ENCODE measurements around the gene PANX3.
"Not testable (repeated sequence)": the region's sequence is repeated elsewhere in the genome, so short reads cannot be mapped to it uniquely, and the experiment has no call there.

The PANX3 gene, protein sequence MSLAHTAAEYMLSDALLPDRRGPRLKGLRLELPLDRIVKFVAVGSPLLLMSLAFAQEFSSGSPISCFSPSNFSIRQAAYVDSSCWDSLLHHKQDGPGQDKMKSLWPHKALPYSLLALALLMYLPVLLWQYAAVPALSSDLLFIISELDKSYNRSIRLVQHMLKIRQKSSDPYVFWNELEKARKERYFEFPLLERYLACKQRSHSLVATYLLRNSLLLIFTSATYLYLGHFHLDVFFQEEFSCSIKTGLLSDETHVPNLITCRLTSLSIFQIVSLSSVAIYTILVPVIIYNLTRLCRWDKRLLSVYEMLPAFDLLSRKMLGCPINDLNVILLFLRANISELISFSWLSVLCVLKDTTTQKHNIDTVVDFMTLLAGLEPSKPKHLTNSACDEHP

DNA sequence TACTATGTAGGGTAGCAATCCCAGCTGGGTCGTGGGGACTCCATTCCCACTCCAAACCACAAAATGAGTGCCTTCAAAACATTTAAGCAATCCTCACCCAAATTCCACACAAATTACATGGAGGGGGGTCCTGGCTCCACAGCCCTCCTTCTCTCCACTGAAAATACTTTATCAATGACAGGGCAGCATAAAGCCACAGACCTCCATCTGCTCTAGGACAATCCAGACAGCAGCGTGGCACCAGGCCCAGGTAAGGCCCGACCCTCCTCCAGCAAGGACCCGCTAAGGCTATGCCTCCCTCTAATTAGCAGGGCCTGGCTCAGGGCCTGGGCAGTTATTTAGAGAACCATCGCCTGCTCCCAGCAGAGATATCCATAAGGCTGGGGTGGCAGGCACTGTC lies at the start of gene PANX3:
PANX3 (plus strand) TSS at position 365 of the 400 bp plus-strand sequence. CDS start 129 bp downstream, outside the sequence.
- no peak for DNase-seq

DNA sequence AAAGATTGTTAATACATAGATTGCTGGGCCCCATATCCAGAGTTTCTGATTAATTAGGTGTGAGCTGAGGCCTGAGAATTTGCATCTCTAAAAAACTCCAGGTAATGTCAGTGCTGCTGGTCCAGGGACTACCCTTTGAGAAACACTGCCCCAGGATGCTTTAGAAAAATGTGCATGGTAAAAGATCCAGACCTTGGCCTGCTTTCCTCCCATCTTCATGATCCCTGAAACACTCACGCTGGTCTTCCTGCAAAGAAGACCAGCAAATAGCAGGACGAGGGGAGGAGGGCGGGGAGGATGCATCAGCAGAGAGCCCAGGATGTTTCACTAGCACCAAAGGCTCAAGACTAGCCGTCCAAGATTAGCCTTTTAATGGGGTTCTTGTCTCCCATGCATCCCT lies 41.5 kb upstream of the PANX3 start, which contains the start of gene OR8A1:
OR8A1 (plus strand) TSS at position 301 of the 400 bp plus-strand sequence. CDS start 123 bp downstream, outside the sequence.
- no peak for DNase-seq

DNA sequence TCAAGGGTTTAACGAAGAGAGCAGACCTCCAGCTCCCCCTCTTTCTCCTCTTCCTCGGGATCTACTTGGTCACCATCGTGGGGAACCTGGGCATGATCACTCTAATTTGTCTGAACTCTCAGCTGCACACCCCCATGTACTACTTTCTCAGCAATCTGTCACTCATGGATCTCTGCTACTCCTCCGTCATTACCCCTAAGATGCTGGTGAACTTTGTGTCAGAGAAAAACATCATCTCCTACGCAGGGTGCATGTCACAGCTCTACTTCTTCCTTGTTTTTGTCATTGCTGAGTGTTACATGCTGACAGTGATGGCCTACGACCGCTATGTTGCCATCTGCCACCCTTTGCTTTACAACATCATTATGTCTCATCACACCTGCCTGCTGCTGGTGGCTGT lies 41.1 kb upstream of the PANX3 start:
- no peak for DNase-seq

DNA sequence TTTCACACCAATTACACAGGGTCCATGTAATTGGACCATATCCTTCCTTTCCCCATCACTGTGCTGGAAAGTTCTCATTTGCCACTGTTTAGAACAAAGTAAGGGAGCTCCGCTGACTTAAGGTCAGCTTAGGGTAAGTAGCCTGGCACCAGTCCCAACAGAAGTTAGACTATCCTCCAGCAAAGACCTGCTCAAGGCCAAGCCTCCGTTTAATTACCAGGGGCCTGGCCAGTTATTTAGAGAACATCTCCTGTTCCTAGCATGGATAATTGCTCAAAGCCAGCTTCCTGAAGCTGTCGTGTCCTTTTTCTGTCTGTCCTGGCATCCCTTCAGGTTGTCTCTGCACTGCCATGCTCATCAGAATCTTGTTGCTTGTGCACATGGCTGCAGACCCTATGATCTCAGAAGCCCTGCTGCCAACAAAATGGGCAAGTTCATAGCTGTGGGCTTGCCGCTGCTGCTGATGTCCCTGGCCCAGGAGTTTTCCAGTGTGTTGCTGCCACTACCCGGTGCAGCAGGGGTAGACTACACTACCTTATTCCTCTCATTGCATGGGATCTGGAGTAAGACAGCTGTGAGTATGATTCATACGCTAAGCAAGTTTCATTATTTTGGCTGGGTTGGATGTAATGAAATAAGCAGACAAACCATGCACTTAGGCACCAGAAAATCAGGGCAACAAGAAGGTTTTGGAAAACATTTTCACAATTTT lies 33.4 kb upstream of the PANX3 start:
- DNase-seq: no peak

DNA sequence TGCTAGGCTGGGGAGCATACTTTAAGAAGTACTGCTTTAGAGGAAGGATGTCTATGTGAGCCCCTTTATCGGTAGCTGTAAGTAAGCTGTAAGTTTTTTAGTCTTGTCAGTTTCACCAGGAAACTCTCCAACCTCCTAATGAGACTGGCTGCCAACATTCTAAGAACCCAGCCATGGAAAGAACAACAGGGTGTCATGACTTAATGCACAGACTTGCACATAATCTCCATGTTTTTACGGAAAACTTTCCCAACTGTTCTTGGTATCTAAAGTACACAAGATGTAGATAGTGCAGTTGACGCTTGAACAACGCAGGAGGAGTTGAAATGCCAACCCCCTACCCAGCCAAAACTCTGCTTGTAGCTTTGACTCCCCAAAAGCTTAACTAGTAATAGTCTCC lies 32.5 kb upstream of the PANX3 start:
- DNase-seq: no peak

DNA sequence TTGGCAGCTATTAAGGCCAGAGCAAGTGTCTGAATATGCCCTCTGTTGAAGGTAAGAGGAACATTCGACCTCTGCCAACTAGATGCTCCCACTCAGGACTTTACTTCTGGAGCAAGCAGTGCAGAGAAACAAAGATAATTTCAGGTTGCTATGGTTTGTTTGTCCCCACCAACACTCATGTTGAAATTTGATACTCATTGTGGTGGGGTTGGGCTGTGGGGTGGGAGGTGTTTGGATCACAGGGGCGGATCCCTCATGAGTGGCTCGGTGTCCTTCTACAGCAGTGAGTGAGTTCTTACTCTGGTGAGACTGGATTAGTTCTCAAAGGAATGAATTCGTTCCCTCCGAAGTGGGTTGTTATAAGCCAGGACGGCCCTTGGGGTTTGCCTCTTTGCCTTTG lies 29.4 kb upstream of the PANX3 start:
- DNase-seq: no peak

DNA sequence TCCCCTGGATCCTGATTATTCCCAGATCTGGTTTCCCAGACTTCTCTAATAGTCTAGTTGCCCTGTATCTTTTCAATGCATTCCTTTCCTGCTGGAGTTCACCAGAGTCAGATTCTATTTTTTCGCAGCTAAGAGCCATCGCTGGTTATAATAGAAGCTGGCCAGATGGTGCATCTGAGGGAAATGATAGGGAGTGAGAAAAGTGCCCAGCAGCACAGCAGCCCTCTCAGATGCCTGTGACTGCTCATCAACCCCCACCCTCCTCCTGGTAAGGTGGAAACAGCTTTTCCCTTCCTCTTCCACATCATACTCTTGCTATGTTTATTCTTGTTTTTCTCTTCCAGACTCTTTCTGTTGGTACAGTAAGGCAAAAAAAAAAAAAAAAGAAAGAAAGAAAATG lies 28.7 kb upstream of the PANX3 start:
- DNase-seq: peak in 1 of 56 donors; percentile 3

DNA sequence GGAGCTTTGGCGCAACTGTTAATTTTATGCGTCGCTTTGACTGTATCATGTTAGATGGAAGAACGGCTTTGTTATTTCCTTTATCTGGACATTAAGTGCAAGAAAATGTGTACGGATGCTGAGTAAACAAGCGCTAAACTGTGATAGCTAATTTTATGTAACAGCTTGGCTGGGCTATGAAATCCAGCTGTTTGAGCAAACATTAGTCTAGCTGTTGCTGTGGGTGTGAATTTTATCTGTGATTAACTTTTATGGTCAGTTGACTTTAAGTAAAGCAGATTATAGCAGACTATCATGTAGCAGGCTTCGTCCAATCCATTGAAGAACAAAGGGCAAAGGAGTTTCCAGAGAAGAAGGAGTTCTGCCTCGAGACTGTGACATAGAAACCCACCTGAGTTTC lies 27.4 kb upstream of the PANX3 start:
- DNase-seq: no peak

DNA sequence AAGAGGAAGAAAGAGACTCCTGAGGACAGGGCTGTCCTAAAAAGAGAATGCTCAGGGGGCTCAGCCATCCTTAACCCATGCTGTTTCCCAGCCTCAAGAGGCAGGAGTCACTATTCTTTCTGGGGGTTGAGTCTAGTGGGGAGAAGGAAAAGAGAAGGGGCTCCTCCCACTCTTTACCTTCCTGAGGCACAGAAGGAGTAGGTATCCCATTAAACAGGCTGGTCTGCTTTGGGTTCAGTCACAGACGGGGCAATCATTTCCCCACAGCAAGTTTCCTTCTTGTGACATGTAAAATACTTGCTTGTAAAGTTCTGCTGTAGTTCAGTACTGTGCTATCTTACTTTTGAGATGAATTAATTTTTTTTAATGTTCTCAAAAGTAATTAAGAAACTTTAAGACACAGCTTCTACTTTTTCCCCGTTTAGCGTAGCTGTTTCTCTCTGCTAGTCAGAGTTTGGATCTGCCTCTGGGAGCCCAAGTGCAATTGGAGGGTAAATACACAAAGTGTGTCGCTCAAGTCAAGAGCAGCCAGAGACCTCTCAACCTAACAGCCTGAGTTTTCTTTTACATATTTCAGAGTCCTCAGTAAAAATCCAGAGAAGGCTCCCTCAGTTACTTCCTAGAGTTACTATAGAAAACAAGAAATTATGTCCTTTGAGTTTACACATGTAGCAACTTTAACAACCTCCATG lies 26.4 kb upstream of the PANX3 start:
- DNase-seq: no peak

DNA sequence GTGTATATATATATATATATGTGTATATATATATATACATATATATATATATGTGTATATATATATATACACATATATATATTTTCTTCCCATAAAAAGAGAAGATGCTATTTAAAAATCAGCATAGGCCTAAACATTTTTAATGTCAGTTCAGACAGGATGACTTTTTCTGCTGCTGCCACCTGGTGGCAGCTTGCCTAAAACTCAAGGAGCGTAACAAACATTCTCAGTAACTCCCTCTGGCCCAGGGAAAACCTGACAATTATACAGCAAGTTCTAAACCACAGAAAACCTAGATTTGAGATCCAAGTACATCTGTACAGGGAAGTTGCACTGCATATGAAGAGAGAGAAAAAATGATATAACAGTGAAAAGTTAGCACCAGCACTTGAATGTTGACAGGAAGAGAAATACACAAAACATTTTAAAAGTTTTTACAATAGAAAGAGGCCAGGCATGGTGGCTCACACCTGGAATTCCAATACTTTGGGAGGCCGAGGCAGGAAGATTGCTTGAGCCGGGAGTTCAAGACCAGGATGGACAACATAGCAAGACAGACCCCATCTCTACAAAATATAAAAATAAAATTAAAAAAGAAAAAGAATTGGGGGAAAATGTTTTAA lies 24.9 kb upstream of the PANX3 start:
- peak in 28 of 56 donors; percentile 1 to 71 (median 14) for DNase-seq

DNA sequence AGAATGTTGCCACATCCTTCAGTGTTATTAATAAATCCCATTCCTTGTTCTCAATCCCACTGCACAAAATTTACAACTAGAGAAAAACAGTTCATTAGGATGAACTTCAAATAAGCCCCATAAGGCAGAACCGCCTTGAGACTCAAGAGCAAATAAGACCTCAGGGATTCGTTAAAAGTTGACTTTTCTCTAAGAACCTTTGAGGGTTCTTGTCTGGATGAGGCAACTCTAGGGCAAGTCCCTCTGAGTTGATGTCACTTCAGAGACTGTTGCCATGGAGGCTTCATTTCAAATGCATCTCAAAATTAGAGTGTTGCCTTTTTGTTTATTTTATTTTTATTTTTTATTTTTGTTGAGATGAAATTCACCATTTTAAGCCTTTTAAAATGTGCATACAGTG lies 19.8 kb upstream of the PANX3 start:
- no peak for DNase-seq

DNA sequence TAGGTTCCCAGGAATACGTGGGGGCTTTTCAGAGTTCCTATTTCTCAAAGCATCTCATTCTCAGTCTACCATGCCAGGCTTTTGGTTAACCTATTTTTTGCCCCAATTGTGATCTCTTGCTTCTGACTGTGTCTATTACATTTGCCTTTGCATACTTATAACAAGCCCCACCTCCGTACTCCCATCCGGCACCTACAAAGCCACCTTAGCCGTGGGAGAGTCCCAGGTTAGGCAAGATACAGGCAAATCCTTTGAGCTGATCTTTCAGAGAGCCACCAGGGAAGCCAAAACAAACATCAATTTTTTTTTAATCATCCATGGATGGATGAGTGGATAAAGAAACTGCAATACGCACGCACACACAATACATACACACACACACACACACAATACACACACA lies 18.6 kb upstream of the PANX3 start:
- DNase-seq: no peak

DNA sequence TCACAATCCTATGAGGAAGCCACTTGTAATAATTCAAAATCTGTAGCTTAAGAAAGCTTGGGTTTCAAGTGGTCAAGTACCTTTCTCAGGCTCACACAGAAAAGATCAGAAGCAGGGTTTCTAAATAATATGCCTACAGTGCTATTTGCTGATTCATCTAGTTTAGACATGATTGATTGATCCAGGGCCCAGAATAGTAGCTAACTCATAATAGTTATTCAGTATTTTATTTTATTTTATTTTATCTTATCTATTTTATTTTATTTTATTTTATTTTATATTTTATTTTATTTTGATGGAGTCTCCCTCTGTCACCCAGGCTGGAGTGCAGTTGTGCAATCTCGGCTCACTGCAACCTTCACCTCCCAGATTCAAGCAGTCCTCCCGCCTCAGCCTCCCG lies 15.9 kb upstream of the PANX3 start:
- DNase-seq: no peak

DNA sequence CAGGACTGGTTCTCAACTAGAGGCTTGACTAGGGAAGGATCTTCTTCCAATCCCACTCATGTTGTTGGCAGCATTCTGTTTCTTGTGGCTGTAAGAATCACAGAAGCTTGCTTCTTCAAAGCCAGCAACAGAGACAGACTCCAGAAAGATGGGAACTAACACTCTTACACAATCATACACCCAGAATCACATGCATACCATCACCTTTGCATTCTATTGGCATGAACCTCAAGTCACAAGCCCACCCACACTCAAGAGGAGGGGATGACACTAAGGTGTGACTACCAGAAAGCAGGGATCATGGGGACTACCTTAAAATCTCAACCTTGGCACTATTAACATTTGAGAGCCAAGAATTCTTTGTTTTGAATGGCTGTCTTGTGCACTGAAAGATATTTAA lies 13.6 kb upstream of the PANX3 start:
- DNase-seq: no peak

DNA sequence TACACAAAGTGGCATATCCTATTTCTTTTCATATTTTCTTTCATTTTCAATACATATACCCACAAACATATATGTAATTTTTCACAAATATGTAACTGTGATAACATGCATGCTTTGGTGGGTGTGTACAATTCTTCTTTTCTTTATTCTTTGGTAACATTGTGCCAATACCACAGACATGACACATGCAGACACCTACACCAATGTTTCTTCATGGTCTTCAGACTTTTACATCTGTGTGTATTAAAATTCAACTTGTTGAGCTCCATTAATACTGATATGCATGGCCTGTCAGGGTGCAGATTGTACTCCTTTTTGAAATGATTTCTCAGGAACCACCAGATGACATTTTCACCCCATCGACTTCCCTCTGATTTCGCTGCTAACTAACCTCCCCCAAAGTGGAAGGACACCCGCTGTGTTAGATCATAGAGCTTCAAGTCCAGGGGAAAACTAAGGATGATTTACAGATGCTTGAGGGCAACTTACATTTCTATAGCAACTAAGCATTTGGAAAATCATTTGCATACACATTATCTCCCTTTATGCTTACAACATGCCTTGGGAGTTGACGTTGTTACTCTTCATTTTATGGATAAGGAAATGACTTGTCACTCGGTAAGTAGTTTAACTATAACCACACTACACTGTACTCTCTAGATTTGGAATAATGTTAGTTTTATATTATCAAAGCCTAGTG lies 10.5 kb upstream of the PANX3 start:
- DNase-seq: no peak

DNA sequence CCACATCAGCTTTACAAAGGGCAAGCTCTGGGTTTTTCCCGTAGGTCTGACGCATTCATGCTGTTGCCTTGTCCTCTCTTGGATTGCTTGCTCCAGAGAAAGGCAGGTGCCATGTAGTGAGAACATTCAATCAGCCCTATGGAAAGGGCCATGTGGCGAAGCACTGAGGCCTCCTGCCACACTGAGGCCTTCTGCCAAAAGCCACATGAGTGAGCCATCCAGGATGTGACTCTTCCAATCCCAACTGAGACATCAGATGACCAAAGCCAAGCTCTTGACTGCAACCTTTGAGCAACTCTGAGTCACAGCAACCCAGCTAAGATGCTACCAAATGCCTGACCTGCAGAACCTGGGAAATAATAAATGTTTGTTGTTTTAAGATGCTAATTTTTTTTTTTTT lies 9.0 kb upstream of the PANX3 start:
- no peak for DNase-seq

DNA sequence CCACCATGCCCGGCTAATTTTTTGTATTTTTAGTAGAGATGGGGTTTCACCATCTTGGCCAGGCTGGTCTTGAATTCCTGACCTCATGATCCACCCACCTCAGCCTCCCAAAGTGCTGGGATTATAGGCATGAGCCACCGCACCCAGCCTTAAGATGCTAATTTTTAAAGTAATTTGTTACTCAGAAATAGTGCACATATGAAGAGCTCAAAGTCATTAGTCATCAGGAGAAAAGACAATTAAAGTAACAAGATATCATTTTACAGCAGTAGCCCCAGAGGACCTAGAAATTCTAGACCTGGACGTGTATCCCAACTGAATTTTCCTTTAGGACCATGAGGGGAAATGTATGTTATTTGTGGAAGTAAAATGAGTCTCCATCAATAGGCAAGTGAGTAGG lies 8.5 kb upstream of the PANX3 start:
- not testable (repeated sequence) for DNase-seq

DNA sequence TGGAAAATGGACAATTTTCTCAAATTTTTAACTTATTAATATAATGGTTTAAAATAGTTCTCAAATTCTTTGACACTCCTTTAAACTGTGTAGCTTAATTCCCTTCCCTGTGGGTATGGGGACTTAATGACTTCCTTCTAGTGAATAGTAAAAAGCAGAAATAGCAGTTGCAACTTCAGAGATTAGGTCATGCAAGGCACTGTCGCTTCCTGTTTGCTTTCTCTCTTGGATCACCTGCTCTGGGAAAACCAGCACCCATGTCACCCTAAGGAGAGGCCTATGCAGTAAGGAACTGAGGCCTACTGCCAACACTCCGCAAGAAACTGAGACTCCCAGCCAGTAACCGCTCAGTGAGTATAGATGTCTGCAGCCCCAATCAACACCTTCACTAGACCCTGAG lies 5.5 kb upstream of the PANX3 start:
- peak in 1 of 56 donors; percentile 9 for DNase-seq

DNA sequence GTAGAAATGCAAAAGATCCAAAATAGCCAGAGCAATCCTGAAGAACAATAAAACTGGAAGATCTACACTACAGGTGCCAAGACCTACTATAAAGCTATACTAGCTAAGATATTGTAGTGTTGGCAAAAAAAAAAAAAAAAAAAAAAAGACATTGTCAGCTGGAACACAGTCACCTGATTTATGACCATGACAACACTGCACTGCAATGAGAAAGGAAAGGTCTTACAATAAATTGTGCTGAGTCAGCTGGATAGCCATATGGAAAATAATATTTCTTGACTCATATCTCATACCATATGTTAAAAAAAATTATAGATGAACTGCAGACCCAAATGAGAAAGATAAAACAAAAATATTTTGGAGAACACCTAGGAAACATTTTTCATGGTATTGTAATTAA lies 3.1 kb upstream of the PANX3 start:
- no peak for DNase-seq

DNA sequence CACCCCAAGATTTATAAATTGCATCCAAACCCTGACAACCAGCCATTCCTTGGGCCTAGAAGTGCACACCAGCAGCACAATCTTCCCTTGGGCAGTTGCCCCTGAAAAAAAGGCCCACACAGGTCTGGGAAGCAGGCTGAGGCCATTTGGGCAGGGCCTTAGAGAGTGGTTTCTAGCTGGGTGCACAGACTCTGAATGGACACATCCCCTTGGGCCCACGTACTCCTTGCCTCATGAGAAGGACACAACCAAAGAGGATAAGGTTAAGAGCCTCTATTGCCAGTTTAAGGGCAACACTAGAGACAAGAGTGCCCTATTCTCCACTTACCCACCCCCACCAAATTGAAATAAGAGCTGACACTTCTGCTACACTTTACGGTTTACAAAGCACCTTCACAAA lies 933 bp upstream of the PANX3 start:
- no peak for DNase-seq

DNA sequence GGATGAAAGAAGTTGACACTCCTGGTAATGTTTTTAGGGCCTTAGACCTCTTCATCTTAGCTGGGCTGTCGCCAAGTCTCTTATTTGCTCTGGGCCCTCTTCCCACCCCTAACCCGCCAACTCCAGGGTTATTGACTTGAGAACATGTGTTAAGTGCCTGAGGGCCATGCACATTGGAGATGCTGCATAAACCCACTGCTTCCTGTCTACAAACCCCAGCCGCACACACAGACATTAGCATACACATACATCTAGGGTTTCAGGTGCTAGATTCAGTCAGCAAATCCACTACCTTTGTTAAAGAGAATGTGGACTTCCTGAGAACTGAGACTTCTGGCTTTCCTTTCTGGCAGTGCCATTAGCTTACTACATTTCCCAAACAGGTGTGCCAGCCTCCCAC lies 817 bp downstream of the PANX3 start:
- no peak for DNase-seq
